H1 (cell line): ENCODE results near the gene TMEM181. TPM values are rescaled to one million over a fixed set of nuclear protein-coding genes. Genes with fewer than 3 reads are reported as not detected.

Experiments
- CTCF ChIA-PET: fragments of 300-600 bp; sonication (Branson Sonifier 250); formaldehyde crosslinking; loops from one replicate; lab custom pipeline; 2021; ENCODE audit not compliant: partially characterized antibody; lab: Charles Lee
- POLR2A ChIA-PET: fragments of 300-600 bp; sonication (Branson Sonifier 250); formaldehyde crosslinking; loops from one replicate; lab custom pipeline; 2021; ENCODE audit warnings: inconsistent platforms; ENCODE audit not compliant: partially characterized antibody; lab: Charles Lee
- DNase-seq, 2 experiments: peaks; one replicate each; pipeline versions ENCODE4 v3.0.0 to v3.0.0-alpha.2; 2010 to 2022; ENCODE audit warnings: low spot score in 2 of 2, low read depth in 1 of 2, mixed read lengths in 1 of 2
- FAIRE-seq: peaks from 2 replicates; lab custom pipeline; 2011; peaks lifted over from hg19 to GRCh38; lab: Jason Lieb, UNC
- H2AFZ ChIP-seq: 2 replicates; pipeline ENCODE4 v1.8.1; 2012; ENCODE audit warnings: low read length, inconsistent platforms
- H2AK5ac ChIP-seq: 2 replicates; pipeline ENCODE4 v1.6.1; 2013; ENCODE audit warnings: low read depth, low read length
- H2BK120ac ChIP-seq: replicated peaks from 2 replicates; pipeline ENCODE3; 2013; ENCODE audit warnings: low read depth, low read length, inconsistent platforms
- H2BK12ac ChIP-seq: 2 replicates; pipeline ENCODE4 v1.6.1; 2013; ENCODE audit warnings: low read depth, low read length
- H2BK15ac ChIP-seq: 2 replicates; pipeline ENCODE4 v1.6.1; 2013; ENCODE audit warnings: low read length
- H2BK20ac ChIP-seq: 2 replicates; pipeline ENCODE4 v1.6.1; 2013; ENCODE audit warnings: low read length
- H2BK5ac ChIP-seq: 2 replicates; pipeline ENCODE4 v1.6.1; 2013; ENCODE audit warnings: low read depth, low read length
- H3K14ac ChIP-seq: 2 replicates; pipeline ENCODE4 v1.6.1; 2013; ENCODE audit warnings: inconsistent platforms; ENCODE audit not compliant: insufficient read length
- H3K18ac ChIP-seq: 2 replicates; pipeline ENCODE4 v1.6.1; 2013; ENCODE audit warnings: low read length; ENCODE audit errors: extremely low read depth
- H3K23ac ChIP-seq: 2 replicates; pipeline ENCODE4 v1.6.1; 2013; ENCODE audit warnings: inconsistent platforms; ENCODE audit not compliant: insufficient read length
- H3K23me2 ChIP-seq: 2 replicates; pipeline ENCODE4 v1.6.1; 2013; ENCODE audit warnings: low read depth, low read length
- H3K27ac ChIP-seq: 2 replicates; pipeline ENCODE4 v1.6.1; 2011; ENCODE audit warnings: low read depth, low read length, inconsistent platforms
- H3K27me3 ChIP-seq, 4 experiments: replicated peaks in 1 of 4; 1 replicate in 1 of 4; 2 replicates in 3 of 4; pipeline versions ENCODE4 v1.6.1 to v1.8.1; 2011 to 2013; ENCODE audit warnings: low read length in 3 of 4, mild to moderate bottlenecking in 3 of 4, inconsistent platforms in 2 of 4, mixed read lengths in 2 of 4, moderate library complexity in 1 of 4; ENCODE audit not compliant: control insufficient read depth in 3 of 4, insufficient read depth in 3 of 4; ENCODE audit errors: extremely low read depth in 1 of 4
- H3K36me3 ChIP-seq, 4 experiments: 2 replicates each; pipeline versions ENCODE4 v1.6.1 to v1.8.1; 2011 to 2013; ENCODE audit warnings: mild to moderate bottlenecking in 4 of 4, low read length in 3 of 4, moderate library complexity in 2 of 4, control low read depth in 1 of 4, inconsistent platforms in 1 of 4; ENCODE audit not compliant: insufficient read depth in 4 of 4, control insufficient read depth in 2 of 4
- H3K4ac ChIP-seq: replicated peaks from 2 replicates; pipeline ENCODE3; 2013; ENCODE audit warnings: low read length, low read depth, mixed read lengths, inconsistent platforms; ENCODE audit not compliant: insufficient read length
- H3K4me1 ChIP-seq, 4 experiments: replicated peaks in 1 of 4; 1 replicate in 1 of 4; 2 replicates in 3 of 4; pipeline versions ENCODE4 v1.6.1 to v1.8.1; 2011 to 2013; ENCODE audit warnings: low read length in 3 of 4, inconsistent platforms in 2 of 4, mixed read lengths in 1 of 4; ENCODE audit not compliant: insufficient read depth in 4 of 4, control insufficient read depth in 3 of 4
- H3K4me2 ChIP-seq, 2 experiments: 2 replicates each; pipeline versions ENCODE4 v1.6.1 to v1.8.1; 2011 to 2013; ENCODE audit warnings: low read depth in 2 of 2, low read length in 2 of 2, control low read depth in 1 of 2, inconsistent platforms in 1 of 2, mild to moderate bottlenecking in 1 of 2; ENCODE audit not compliant: insufficient read depth in 1 of 2
- H3K4me3 ChIP-seq, 4 experiments: fragments of 200-600, 300-600 bp in 1 of 4; sonication (generic), shearing (Covaris generic), sonication (Bioruptor Twin) in 1 of 4; 2 replicates each; pipeline versions ENCODE4 v1.5.1 to v1.8.1; 2011 to 2016; ENCODE audit warnings: low read length in 4 of 4, low read depth in 3 of 4, control low read depth in 2 of 4, inconsistent platforms in 2 of 4, mild to moderate bottlenecking in 2 of 4, mixed read lengths in 1 of 4, moderate library complexity in 1 of 4; ENCODE audit not compliant: insufficient read depth in 2 of 4; ENCODE audit errors: extremely low read depth in 1 of 4
- H3K56ac ChIP-seq: replicated peaks from 2 replicates; pipeline ENCODE3; 2013; ENCODE audit warnings: low read depth, mild to moderate bottlenecking, mixed read lengths, low read length, inconsistent platforms; ENCODE audit not compliant: insufficient read length
- H3K79me1 ChIP-seq: 2 replicates; pipeline ENCODE4 v1.6.1; 2013; ENCODE audit warnings: low read depth, low read length, control low read depth
- H3K79me2 ChIP-seq, 2 experiments: 2 replicates each; pipeline versions ENCODE4 v1.6.1 to v1.8.1; 2012 to 2013; ENCODE audit warnings: low read length in 2 of 2, mild to moderate bottlenecking in 2 of 2, inconsistent platforms in 1 of 2; ENCODE audit not compliant: insufficient read depth in 2 of 2, control insufficient read depth in 1 of 2
- H3K9ac ChIP-seq, 4 experiments: replicated peaks in 1 of 4; 1 replicate in 1 of 4; 2 replicates in 3 of 4; pipeline versions ENCODE4 v1.6.1 to v1.8.1; 2011 to 2013; ENCODE audit warnings: low read depth in 3 of 4, low read length in 3 of 4, control low read depth in 2 of 4, mild to moderate bottlenecking in 2 of 4, moderate library complexity in 2 of 4, inconsistent platforms in 1 of 4; ENCODE audit errors: extremely low read depth in 1 of 4
- H3K9me3 ChIP-seq, 2 experiments: 2 replicates each; pipeline versions ENCODE4 v1.6.1 to v1.8.1; 2012 to 2013; ENCODE audit warnings: mild to moderate bottlenecking in 2 of 2, moderate library complexity in 2 of 2, control low read depth in 1 of 2, inconsistent platforms in 1 of 2, low read depth in 1 of 2, low read length in 1 of 2, mixed read lengths in 1 of 2; ENCODE audit not compliant: insufficient read depth in 2 of 2
- H4K20me1 ChIP-seq, 2 experiments: replicated peaks in 1 of 2; 2 replicates each; pipeline versions ENCODE3 to v1.8.1; 2011 to 2013; ENCODE audit warnings: inconsistent platforms in 2 of 2, low read length in 2 of 2, mild to moderate bottlenecking in 1 of 2; ENCODE audit not compliant: insufficient read depth in 2 of 2, control insufficient read depth in 1 of 2
- H4K5ac ChIP-seq: 2 replicates; pipeline ENCODE4 v1.6.1; 2013; ENCODE audit warnings: low read length, low read depth, mixed read lengths, inconsistent platforms; ENCODE audit not compliant: insufficient read length
- H4K8ac ChIP-seq: 2 replicates; pipeline ENCODE4 v1.8.0; 2013; ENCODE audit warnings: mild to moderate bottlenecking, moderate library complexity, low read length, inconsistent platforms; ENCODE audit not compliant: insufficient read depth; ENCODE audit errors: extremely low read depth
- H4K91ac ChIP-seq: replicated peaks from 2 replicates; pipeline ENCODE3; 2013; ENCODE audit warnings: low read length, mixed read lengths, inconsistent platforms; ENCODE audit not compliant: insufficient read length
- ASH2L ChIP-seq: fragments of 200-600, 300-600 bp; sonication (generic); IDR thresholded peaks from one replicate; pipeline ENCODE4 v1.7.1; 2017; ENCODE audit warnings: low read length
- MAFK ChIP-seq: IDR thresholded peaks from 2 replicates; pipeline ENCODE4 v1.6.1; 2012; ENCODE audit warnings: low read depth, mild to moderate bottlenecking, improper control_type of control experiment, low read length
- NRF1 ChIP-seq: IDR thresholded peaks from 2 replicates; pipeline ENCODE4 v1.6.1; 2011; ENCODE audit warnings: mild to moderate bottlenecking, low read depth, low read length, improper control_type of control experiment
- USF2 ChIP-seq: IDR thresholded peaks from 2 replicates; pipeline ENCODE4 v1.6.1; 2011; ENCODE audit warnings: low read length, improper control_type of control experiment
- WGBS, 2 experiments: shearing (Covaris generic) in 1 of 2; methylation state at CpG; one replicate each; pipeline versions ENCODE4 v1.1.6 to v1.1.7; 2013 to 2015; ENCODE audit warnings: low lambda C conversion rate in 2 of 2, mixed read lengths in 2 of 2, inconsistent platforms in 1 of 2, low coverage in 1 of 2, missing lambda C conversion rate in 1 of 2; ENCODE audit not compliant: insufficient replicate concordance in 2 of 2, insufficient coverage in 1 of 2, insufficient read length in 1 of 2; ENCODE audit errors: extremely low coverage in 1 of 2, missing lambda C conversion rate in 1 of 2; 5-methylcytosine and 5-hydroxymethylcytosine counted together
- polyA plus RNA-seq, 7 experiments: library from polyadenylated mRNA; depleted of rRNA in 3 of 7; stranded (reverse) in 5 of 7; unstranded in 2 of 7; fragments of >200 nt in 5 of 7; fragments of 200-250 nt in 2 of 7; gene quantifications; 1 replicate in 5 of 7; 2 replicates in 1 of 7; 4 replicates in 1 of 7; pipeline versions ENCODE4 v1.2.1 to v1.2.3, GENCODE V29; 2011 to 2013; ENCODE audit warnings: missing spikeins in 2 of 7, mixed read lengths in 2 of 7
- total RNA-seq: library from RNA; stranded (reverse); fragmentation: NEBNext Ultra II Directional; extraction: Animal tissue kit (Norgen Biotek cat#: 25700); gene quantifications from 2 replicates; pipeline ENCODE4 v1.2.1, GENCODE V29; 2021

The TMEM181 gene
- total and polyA plus RNA-seq, 2 of the 8 experiments (the other 6 are each of a cell fraction or from before 2014, with no cell fraction given), result 8.6 to 19.0 TPM

- no peak for TF ChIP-seq NRF1
- TF ChIP-seq USF2, result no peak
- TF ChIP-seq MAFK, result no peak
- TF ChIP-seq ASH2L, result no peak
- H3K4me2 ChIP-seq, result no peak overlapping the region
- no peak overlapping the region for H4K5ac ChIP-seq
- no peak overlapping the region for H2AFZ ChIP-seq
- H3K14ac ChIP-seq, result no peak overlapping the region
- no peaks in the 10 kb centered on the region for H4K20me1 ChIP-seq
- no peak overlapping the region for H3K4ac ChIP-seq
- H3K56ac ChIP-seq, result no peak overlapping the region
- no peak overlapping the region for H2BK12ac ChIP-seq
- H3K23me2 ChIP-seq, result no peaks in the 10 kb centered on the region
- ChIA-PET CTCF (interaction anchor here (1.8 kb wide), 1 partner anchor 12 kb away, joined by 7 read pairs; no protein-coding TSS in a partner anchor), POLR2A (no interaction called here)
- H3K9me3 ChIP-seq, result no peaks in the 10 kb centered on the region; a peak in 1 of 4 replicates
- peaks cover 0 to 3% (median 0%) of the 10 kb centered on the region in 4 experiments; a peak in 1 of 7 replicates for H3K4me1 ChIP-seq
- H3K36me3 ChIP-seq, result no peaks in the 10 kb centered on the region
- no peak for FAIRE-seq
- no peak overlapping the region for H2AK5ac ChIP-seq
- H4K8ac ChIP-seq, result no peak overlapping the region
- H3K23ac ChIP-seq, result no peak overlapping the region
- no peak overlapping the region for H3K18ac ChIP-seq
- no peak overlapping the region for H2BK15ac ChIP-seq
- no peak overlapping the region for H3K4me3 ChIP-seq
- 94% methylated on average over 4 of the region's 4 CpGs; no CpG with 5 or more reads in 1 of the 2 experiments for WGBS, 2 experiments
- H2BK5ac ChIP-seq, result no peak overlapping the region
- no peaks in the 10 kb centered on the region for H3K79me1 ChIP-seq
- no peaks in the 10 kb centered on the region for H3K79me2 ChIP-seq
- H3K9ac ChIP-seq, result no peak overlapping the region
- H3K27me3 ChIP-seq, result no peaks in the 10 kb centered on the region; a peak in 2 of 7 replicates
- no peak overlapping the region for H3K27ac ChIP-seq
- no peak overlapping the region for H4K91ac ChIP-seq
- H2BK120ac ChIP-seq, result no peak overlapping the region
- DNase-seq, result no peak
- H2BK20ac ChIP-seq, result no peak overlapping the region
Measured at GRCh38 chr6:158531566-158531965, 28.3 kb upstream of the TMEM181 start.
